Stimulated activated CD4-positive, alpha-beta T cell treated with anti-CD3 and anti-CD28 coated beads, TNF-alpha, amount 100 ng/mL, for 48 hours (primary cell): ENCODE data around the gene ETV4.

ENCODE experiments used
- DNase-seq, 3 donors: peaks; one replicate each; pipeline ENCODE4 v3.0.0-alpha.2; 2020; ENCODE audit warnings: low read depth in 3 of 3

Gene ETV4

DNA sequence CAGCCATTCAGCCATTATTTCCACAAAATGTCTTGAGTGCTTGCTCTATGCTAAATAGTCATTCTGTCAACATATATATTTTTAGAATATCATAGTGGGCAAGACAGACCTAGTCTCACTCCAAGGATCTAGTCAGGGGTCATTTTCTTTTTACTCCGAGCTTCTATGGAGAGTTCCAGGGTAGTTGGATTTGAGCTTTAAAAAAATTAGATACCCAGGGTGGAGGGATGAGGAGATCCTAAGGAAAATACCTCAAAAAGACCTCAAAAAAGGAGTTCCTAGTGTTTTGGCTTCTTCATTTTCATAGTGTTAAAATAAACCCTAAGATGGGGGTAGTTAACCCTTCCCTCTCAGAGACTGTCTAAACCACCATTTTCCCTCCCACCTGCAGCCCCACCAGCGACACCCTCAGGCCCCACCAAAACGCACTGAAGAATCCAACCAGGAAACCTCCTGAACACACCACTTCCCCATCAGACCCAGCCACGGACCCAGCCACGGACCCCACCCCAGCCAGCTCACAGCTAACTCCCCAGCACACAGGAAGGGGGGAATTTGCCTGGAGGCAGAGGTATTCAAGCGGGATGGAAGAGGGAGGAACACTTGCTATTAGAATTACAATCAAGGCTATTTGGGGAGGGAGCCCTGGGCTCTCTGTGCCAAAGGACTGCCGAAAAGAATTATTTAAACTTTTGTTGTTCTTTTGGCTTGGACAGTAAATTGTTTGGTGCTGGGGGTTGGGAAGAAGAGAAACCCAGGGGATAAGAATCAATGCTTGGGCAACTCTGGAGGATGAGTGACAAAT lies 2.2 kb downstream of the ETV4 start:
- DNase-seq: no peak

DNA sequence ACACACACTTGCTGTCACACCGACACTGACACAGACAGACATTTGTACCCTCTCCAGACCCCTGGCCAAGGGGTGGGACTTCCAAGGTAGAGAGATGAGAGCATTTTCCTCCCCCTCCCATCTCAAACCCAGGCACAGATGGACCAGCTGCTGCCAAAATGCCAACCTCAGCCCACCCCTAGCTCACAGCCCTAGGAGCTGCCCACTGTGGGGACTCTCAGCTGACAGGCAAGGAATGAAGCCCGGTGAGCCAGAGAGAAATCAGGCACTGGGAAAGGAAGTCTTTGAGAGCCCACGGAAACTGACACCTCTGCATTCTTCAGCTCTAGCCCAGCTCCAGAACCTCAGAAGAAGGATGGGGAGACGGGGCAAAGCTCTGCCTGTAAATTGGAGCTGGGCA lies 2.8 kb downstream of the ETV4 start:
- no peak for DNase-seq

DNA sequence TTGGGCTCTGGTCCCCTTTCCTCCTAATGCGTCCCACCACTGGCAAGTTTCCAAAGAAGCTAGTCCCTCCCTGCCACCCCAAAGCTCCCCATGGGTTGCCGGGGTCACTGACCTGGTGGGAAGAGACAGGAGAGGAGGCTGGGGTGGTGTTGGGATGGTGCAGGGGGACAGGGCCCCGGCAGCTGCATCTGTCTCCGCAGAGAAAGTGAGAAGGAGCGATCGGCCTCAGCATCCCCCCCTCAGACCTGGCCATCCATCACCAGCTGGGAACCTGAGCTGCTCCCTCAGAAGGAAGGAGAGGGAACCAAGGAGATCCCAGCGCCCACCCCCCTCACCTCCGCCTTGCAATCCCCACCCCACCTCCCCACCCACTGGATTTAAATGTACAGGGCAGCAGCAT lies 3.3 kb downstream of the ETV4 start:
- DNase-seq: no peak

DNA sequence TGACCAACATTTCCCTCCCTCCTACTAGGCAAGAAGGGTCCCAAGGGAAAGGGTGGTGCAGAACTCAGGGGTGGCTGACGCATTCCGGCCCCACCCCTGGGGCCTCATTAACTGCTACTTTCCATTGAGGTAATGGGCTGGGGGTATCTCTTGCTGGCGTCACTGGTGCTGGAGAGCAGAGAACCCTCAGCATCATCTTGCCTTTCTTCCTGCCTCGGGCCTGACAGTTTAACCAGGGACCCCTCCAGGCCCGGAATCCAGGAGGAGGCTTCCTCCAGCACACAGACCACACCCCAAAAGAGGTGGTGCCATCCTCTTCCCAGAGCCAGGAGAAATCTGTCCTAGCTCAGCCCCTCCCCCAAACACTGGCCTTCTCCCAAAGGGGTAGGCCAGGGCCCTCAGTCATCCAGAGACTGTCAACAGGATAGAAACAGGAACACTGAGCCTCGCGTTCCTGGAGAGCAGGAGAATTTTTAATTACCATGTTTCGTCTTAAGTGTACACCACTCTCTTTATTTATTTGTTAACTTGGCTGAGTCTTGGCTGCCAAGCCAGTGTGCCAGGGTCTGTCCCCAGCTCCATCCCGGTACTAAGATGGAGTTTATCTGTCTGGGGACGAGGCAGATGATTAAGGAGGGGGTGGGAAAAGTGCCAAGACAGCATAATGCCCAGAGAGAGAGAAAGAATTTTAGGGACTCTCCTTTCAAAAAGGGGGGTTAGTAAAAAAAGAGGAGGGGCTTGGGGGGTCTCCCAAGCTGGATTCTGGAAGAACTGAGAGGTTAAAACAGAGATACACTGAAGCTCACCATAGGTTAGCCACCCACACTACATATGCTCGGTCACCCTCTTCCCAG lies 5.1 kb downstream of the ETV4 start:
- no peak for DNase-seq

DNA sequence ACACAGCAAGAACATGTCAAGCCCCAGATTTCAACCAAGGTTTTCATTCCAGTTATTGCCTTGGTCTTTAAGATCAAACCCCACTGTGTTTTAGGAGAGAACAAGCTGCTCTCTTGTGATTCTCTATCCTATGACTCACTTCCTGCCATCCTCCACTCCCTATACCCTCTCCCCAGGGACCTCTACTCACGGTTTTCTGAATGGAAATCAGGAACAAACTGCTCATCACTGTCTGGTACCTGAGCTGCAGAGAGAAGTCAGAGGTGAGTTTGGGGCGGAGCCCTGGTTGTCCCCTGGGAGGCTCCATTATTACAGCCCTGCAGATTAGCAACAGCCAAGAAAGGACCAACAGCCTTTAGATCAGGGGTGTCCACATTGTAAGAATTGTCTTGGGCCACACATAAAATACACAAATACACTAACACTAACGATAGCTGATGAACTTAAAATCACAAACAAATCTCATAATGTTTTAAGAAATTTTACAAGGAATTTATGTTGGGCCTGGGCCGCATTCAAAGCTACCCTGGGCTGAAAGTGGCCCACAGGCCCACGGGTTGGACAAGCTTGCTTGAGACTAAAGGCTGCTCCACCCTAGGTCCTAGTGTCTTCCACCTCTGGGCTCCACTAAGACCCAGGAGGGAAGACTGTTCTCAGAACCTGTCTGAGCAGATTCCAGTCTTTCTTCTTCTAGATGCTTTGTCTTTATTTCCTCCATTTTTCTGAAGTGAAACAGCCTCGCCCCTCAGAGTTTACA lies 9.7 kb downstream of the ETV4 start:
- no peak for DNase-seq

DNA sequence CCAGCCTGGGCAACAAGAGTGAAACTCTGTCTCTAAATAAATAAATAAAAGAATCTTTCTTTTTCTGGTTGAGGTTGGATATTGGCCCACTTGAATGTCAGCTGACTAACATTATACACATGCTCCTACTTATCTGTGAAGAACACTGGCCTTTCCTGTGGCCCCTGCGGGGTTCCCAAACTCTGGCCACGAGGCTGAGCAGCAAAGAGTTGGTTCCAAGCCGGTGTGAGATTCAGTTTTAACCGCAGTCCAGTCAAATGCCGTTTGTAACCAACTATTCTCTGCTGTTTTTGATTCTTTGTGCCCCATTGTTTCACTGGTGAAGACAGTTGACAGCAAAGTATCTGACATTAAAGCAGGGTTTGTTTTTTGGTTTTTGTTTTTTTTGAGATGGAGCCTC lies 11.2 kb downstream of the ETV4 start:
- no peak for DNase-seq

DNA sequence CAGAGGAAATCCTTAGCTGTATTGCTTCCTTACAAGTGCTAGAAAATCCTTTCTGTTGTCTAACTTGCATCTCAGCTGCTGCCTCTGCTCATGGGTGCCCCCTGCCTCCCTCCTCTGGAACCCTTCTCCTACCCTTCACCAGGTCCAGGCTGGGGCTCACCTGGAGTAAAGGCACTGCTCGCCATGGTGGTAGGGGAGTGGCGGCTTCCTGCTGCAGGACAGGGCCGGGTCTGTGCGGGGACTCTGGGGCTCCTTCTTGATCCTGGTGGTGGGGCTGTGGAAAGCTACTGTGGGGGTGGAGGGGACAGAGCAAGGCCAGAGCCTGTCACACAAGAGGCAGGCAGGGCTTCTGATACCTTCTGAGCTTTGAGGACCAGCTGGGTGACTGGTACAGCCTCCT lies 12.4 kb downstream of the ETV4 start:
- no peak for DNase-seq

DNA sequence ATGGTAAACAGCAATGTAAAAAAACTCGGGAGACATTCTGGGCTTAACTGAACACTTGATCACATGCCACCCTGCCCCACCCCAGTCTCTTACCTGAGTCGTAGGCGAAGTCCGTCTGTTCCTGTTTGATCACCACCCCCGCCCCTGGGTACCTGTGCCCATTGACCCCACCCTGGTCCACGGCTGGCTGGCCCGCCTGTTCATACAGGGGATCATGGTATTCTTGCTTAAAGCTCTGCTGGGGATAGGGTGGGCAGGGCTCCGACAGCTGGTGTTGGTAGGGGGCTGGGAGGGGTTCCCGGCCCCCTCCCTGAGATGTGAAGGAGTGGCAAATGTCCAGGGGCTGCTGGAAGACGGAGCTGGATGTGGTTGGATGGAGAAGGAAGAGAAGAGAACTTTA lies 13.6 kb downstream of the ETV4 start:
- DNase-seq: no peak

DNA sequence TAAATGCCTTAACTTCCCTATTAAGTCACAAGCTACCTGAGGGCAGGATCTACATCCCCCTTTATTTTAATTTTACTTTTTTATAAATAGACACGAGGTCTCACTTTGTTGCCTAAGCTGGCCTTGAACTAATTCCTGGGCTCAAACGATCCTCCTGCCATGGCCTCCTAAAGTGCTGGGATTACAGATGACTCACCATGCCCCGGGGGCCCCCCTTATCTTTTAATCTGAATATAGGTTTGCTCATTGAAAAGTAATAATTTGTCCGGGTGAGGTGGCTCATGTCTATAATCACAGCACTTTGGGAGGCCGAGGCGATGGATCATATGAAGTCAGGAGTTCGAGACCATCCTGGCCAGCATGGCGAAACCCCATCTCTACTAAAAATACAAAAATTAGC lies 14.2 kb downstream of the ETV4 start:
- DNase-seq: no peak

DNA sequence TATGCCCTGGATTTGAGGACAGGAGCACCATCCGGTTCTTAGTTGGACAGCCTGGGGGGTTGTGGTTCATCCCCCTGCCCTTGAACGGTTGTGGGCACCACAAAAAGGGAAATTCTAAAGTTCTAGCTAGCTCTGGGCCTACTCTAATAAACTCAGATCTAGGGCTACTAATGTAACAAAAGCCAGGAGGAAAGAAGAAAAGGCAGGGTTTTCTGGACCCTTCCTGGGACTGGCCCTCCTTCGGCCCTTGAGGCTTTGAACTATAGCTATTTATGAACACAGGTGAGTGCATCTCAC lies 15.1 kb downstream of the ETV4 start:
- no peak for DNase-seq

DNA sequence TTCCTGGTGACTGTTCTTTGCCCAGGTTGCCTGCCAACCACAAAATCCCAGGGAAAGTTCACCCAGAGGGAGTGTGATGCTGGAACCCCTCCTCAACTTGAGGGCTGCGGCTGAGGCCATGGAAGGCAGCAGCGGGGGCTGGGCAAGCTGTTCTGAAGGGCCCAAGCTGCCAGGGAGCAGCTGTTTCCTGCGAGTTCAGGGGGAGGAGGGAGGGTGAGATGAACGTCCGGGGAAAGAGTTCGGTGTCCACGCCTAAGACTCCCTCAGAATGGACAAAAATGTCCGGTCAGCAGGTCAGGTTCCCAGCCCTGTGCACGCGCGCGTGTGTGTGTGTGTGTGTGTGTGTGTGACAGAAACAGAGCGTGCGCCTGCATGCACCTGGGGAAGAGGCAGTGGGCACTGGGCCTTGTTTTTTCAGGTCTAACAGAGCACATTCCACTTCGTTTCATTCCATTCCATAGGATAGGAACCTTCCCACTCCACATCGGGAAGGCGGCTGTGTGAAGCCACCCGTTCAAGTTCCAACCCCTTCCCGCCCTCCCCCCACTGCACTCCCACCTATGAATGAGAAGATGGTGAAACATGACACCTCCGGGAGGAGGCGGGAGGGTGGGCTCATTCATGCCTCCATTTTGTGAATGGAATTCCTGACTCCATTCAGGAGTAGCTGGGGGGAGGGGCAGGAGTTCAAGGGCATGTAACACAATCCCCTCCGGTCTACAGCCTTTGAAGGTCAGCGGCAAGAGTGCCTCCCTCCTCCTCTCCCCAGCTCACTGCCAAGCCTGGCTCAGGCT lies 15.7 kb downstream of the ETV4 start:
- DNase-seq: no peak

DNA sequence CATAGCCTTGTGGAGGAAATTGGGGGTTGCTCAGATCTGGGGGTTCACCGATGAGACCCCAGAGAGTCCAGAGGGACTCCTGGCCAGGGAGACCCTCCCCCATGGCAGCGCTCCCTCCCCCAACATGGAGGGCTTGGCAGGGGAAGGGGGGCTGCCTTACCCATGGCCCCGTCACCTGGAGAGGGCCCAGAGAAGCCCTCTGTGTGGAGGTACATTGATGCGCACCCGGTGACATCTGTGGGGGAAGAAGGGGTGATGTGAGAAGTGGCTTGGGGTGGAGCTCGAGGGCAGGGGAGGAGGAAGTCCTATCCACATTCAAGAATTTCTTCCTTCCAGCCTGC lies 16.2 kb downstream of the ETV4 start:
- no peak for DNase-seq

DNA sequence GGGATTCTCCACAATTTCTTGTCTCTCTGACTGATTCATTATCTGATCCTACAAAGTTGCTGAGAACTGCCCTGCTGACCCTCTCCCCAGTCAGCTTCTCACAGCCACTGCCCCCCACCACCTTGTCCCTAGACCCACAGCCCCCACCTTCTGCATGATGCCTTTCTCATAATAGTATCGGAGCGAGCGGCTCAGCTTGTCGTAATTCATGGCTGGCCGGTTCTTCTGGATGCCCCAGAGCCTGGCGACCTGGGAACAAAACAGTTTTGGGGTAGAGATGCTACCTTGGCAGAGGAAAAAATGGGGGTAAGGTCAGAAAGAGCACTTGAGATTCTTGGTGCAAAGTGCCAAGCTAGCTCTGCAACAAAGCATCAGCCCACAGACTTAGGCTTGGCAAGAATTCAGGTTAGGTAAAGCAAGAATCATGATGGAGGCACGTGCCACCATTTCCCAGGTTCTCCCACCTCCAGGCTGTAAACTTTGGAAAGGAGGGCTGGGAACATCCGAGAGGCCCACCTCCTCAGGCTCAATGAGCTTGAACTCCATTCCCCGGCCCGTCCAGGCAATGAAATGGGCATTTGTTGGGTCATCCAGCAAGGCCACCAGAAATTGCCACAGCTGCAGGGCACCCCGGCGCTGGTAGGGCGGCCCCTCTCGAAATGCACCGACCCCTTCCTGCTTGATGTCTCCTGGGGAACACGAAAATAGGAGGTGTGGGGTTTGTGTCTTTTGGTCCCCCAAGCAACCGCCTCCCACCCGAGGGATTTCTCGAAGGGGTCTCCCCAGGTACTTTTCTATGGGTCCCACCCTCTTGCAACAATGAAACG lies 16.9 kb downstream of the ETV4 start:
- no peak for DNase-seq

DNA sequence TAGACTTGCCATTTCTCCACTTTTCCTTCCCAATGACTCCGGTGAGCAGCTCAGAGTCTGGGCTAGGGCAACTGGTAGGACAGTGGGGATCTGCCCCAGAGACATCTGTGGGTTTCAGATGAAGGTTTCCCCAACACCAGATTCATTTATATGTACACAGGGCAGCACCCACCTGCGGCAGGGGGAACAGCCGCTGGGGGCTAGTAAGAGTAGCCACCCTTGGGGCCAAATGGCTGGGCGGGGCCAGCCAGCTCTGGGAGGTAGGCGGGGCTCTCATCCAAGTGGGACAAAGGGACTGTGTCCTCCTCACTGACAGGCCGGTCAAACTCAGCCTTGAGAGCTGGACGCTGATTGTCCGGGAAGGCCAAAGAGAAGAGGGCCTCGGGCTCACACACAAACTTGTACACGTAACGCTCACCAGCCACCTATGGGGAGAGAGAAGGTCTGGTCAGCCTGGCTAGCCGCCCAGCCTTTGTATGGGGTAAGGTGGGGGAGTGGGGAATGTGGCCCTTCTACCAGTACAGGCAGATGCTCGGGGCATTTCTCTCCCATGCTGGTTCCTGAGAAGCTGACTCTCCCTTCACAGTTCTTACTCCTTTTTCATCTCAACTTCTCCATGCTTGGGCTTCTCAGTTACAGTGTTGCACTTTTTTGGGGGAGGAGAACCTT lies 17.7 kb downstream of the ETV4 start:
- no peak for DNase-seq

DNA sequence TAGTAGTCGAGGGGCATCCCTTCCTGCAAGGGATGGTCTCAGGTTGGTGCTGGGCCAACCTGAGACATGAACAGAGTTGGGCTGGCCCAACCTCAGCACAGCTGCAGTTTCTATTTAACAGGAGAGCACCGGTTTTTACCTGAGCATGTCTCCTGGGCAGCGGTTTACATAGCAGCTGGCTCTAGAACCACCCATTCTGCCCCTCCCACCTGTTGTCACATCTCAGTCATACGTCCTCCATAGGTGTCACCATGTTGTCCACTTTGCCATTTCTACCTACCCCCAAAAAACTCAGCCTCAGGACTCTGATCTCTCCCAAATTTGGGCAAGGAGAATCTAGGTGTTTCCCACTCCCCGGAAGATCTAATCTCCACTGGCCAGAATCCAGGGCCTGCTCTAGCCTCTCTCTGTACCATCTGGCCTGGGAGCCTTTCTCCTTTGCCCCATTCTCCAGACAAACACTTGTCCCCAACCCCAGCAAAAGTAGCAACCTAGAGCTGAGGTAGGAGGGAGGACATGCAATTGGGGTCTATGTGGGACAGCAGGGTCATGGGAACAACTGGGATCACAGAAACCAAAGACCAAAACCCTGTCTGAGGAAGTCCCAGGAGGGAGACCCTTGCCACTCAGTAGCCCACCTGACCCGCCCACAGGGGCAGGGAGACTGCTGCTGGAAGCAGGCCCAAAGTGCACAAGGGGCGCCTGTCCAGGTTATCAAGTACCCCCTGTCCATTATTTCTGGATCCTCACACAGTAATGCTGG lies 19.1 kb downstream of the ETV4 start:
- no peak for DNase-seq

DNA sequence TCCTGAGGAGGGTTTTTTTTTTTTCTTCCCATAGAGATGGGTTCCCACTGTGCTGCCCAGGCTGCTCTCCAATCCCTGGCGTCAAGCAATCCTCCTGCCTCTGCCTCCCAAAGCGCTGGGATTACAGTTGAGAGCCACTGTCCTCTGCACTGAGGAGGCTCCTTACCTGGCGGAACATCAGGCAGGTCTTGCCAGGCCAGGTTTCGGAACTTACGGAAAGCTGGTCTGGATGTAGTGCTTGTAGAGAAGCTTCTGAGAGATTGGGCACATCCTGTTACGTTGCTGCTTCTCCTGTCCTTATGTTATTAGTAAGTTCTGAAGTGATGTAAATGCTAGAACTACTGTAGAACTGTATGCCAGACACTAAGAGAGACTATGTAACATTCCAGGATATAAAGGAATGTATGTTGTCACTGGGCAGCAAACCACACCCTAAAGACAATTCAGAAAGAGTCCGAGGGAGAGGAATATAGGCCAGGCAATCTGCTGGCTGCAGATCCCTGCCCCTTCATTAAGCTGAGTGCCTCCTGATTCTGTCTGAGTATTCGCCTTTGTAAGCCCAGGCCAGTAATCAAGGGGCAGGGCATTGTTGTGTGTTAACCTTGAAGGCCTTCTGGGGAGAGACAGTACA lies 21.1 kb downstream of the ETV4 start:
- no peak for DNase-seq

DNA sequence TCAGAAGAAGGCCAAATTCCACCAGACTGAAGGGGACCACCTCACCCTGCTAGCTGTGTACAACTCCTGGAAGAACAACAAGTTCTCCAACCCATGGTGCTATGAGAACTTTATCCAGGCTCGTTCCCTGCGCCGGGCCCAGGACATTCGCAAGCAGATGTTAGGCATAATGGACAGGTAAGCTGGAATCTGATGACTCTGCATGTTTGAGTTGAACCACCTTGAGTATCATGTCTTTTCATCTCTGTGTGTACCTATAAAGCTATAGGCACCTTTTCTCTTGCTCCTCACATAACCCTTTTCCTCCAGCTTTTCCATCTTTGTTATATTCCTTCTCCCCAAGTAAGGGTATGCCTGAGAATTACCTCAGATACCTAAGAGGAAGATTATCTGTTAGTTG lies 24.8 kb downstream of the ETV4 start:
- DNase-seq: no peak

DNA sequence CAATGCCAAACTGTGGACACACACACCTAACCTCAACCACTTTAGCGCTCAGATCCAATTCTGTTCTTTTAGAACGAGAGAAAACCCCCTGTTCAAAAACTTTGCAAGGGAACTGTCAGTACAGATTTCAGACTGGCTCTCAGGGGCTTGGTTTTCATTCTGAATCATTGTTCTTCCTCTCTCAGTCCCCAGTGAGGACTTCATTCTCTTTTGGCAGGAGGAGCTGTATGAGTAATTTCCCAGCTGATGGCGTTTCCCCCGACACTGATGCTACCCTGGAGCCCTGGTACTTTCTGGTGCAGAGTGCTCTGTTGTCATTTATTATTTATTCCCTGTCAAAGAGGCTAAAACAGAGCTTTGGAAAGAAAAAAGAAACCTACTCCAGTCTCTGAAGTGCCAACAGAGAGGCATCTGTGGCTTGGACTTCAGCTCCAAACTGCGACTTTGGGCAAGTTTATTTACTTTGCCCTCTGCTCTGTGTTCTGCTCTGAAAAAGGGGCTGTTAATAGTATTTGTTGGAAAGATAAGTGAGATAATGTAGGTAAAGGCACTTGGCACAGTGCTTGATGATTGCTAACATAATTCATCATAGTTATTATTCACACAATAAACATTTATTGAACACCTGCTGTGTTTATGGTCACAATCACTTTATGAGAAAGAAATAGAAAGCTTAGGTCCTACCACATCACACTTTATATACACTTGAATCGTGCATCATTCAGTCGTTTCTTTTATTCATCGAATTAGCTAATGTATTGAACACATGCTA lies 28.3 kb downstream of the ETV4 start:
- DNase-seq: no peak

DNA sequence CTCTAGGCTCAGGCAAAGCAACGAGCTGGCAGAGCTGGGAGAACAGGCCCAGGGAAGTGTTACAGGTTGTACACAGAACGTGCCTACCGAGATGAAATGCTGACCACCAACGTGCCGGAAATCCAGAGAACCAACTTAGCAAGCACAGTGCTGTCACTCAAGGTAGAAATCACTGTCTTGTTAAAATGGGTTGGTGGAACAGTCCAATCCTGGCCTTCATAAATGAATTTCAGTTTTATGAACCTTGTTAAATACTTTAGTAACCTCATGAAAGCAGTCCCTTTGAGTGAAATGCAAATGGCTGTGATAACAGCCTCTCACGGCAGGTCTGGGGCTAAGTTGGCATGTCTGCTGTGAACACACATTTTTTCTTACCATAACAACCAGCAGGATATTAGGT lies 29.0 kb downstream of the ETV4 start:
- DNase-seq: no peak
